ENCODE results near the gene SUGCT. TPM values are rescaled to one million over a fixed set of nuclear protein-coding genes. Genes with fewer than 3 reads are reported as not detected.

The SUGCT gene
- total and polyA plus RNA-seq, 2 of the 8 experiments (the other 6 are each of a cell fraction or from before 2014, with no cell fraction given), result 2.8 to 5.4 TPM

DNA sequence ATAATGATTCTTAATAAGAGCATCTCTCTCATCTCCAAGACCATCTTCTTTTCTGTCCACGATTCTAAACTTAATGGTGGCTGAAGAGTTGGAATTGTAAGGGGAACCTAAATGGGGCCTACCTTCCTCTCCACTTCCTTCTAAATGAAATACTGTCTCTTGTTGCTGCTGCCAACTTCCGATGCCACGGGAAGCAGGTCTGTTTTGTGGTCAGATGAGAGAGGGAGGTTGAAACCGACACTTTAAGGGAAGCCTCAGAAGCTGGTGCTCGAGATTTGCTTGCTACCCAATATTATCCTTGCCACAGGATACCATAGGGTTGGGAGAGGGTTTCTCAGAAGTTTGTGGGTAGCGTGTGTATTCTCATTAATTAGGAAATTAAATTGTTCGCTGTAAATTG lies 464.1 kb downstream of the SUGCT start:
- H3K4me3 ChIP-seq (ENCODE audit: extremely low read depth in 1 of 4, insufficient read depth in 2 of 4, low read depth in 3 of 4, low read length in 4 of 4), result no peak overlapping the region
- H2BK20ac ChIP-seq (ENCODE audit: low read length), result no peak overlapping the region
- H3K18ac ChIP-seq (ENCODE audit: extremely low read depth, low read length), result no peak overlapping the region
- no peaks in the 10 kb centered on the region for H3K9me3 ChIP-seq (ENCODE audit: insufficient read depth in 2 of 2, low read depth in 1 of 2, low read length in 1 of 2)
- FAIRE-seq (no peak), DNase-seq (ENCODE audit: low read depth in 1 of 2, low spot score in 2 of 2) (no peak)
- H2BK120ac ChIP-seq (replicated peaks; ENCODE audit: low read depth, low read length), result no peak overlapping the region
- H4K91ac ChIP-seq (replicated peaks; ENCODE audit: insufficient read length, low read length), result no peak overlapping the region
- 94 to 100% methylated on average over 1 to 7 of the region's 7 CpGs for WGBS, 2 experiments (ENCODE audit: extremely low coverage in 1 of 2, insufficient coverage in 1 of 2, insufficient read length in 1 of 2, insufficient replicate concordance in 2 of 2, low coverage in 1 of 2, low lambda C conversion rate in 2 of 2, missing lambda C conversion rate in 1 of 2)
- POLR2A ChIA-PET (ENCODE audit: partially characterized antibody), result no interaction called here
- TF ChIP-seq, protein P1, sequence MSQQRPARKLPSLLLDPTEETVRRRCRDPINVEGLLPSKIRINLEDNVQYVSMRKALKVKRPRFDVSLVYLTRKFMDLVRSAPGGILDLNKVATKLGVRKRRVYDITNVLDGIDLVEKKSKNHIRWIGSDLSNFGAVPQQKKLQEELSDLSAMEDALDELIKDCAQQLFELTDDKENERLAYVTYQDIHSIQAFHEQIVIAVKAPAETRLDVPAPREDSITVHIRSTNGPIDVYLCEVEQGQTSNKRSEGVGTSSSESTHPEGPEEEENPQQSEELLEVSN (IDR thresholded peaks at IDR 0.05), result no peak
- TF ChIP-seq CBX8 (IDR thresholded peaks at IDR 0.05; ENCODE audit: borderline replicate concordance, low read depth, low read length), result no peak
- TF ChIP-seq KDM1A (IDR thresholded peaks at IDR 0.05; ENCODE audit: borderline replicate concordance, low read length), result no peak
- TF ChIP-seq CEBPB (IDR thresholded peaks at IDR 0.05; ENCODE audit: low read depth, low read length), result no peak
- no peak for TF ChIP-seq EZH2 (IDR thresholded peaks at IDR 0.05; ENCODE audit: low read depth, low read length, severe bottlenecking)
- TF ChIP-seq SP4 (IDR thresholded peaks at IDR 0.05; ENCODE audit: low read length), result no peak
- CTCF ChIA-PET (ENCODE audit: partially characterized antibody), result interaction anchor here (1.3 kb wide), 1 partner anchor 20 kb away, joined by 3 read pairs; no protein-coding TSS in a partner anchor
- H3K14ac ChIP-seq (ENCODE audit: insufficient read length), result no peak overlapping the region
- no peaks in the 10 kb centered on the region for H3K79me1 ChIP-seq (ENCODE audit: low read depth, low read length)
- no peaks in the 10 kb centered on the region for H3K23me2 ChIP-seq (ENCODE audit: low read depth, low read length)
- no peak overlapping the region for H3K23ac ChIP-seq (ENCODE audit: insufficient read length)
- H3K4ac ChIP-seq (replicated peaks; ENCODE audit: insufficient read length, low read depth, low read length), result no peak overlapping the region
- no peak overlapping the region for H4K8ac ChIP-seq (ENCODE audit: extremely low read depth, insufficient read depth, low read length)
- no peaks in the 10 kb centered on the region for H3K79me2 ChIP-seq (ENCODE audit: control insufficient read depth in 1 of 2, insufficient read depth in 2 of 2, low read length in 2 of 2)
- no peak overlapping the region for H2BK5ac ChIP-seq (ENCODE audit: low read depth, low read length)
- no peaks in the 10 kb centered on the region for H4K20me1 ChIP-seq (replicated peaks in 1 of 2; ENCODE audit: control insufficient read depth in 1 of 2, insufficient read depth in 2 of 2, low read length in 2 of 2)
- H4K5ac ChIP-seq (ENCODE audit: insufficient read length, low read depth, low read length), result no peak overlapping the region
- H2AK5ac ChIP-seq (ENCODE audit: low read depth, low read length), result no peak overlapping the region
- H2AFZ ChIP-seq (ENCODE audit: low read length), result no peak overlapping the region
- H2BK12ac ChIP-seq (ENCODE audit: low read depth, low read length), result no peak overlapping the region
- H3K9ac ChIP-seq (replicated peaks in 1 of 4; ENCODE audit: extremely low read depth in 1 of 4, low read depth in 3 of 4, low read length in 3 of 4), result no peak overlapping the region
- no peak overlapping the region for H2BK15ac ChIP-seq (ENCODE audit: low read length)
- H3K4me1 ChIP-seq (replicated peaks in 1 of 4; ENCODE audit: control insufficient read depth in 3 of 4, insufficient read depth in 4 of 4, low read length in 3 of 4), result no peaks in the 10 kb centered on the region
- H3K27ac ChIP-seq (ENCODE audit: low read depth, low read length), result no peak overlapping the region
- no peak overlapping the region for H3K4me2 ChIP-seq (ENCODE audit: insufficient read depth in 1 of 2, low read depth in 2 of 2, low read length in 2 of 2)
- H3K27me3 ChIP-seq (replicated peaks in 1 of 4; ENCODE audit: control insufficient read depth in 3 of 4, extremely low read depth in 1 of 4, insufficient read depth in 3 of 4, low read length in 3 of 4), result no peaks in the 10 kb centered on the region
- H3K56ac ChIP-seq (replicated peaks; ENCODE audit: insufficient read length, low read depth, low read length), result no peak overlapping the region
- no peaks in the 10 kb centered on the region for H3K36me3 ChIP-seq (ENCODE audit: control insufficient read depth in 2 of 4, insufficient read depth in 4 of 4, low read length in 3 of 4)
